CD14-positive monocyte (primary cell): ENCODE measurements around the gene EIPR1. TPM values are rescaled to one million over a fixed set of nuclear protein-coding genes. Genes with fewer than 3 reads are reported as not detected.

Experiments
- DNase-seq, 3 donors: peaks; one replicate each; pipeline ENCODE4 v3.0.0-alpha.2; 2011 to 2022
- H2AFZ ChIP-seq: 2 replicates; pipeline ENCODE4 v1.6.0; 2012; ENCODE audit warnings: mild to moderate bottlenecking, low read depth, low read length, inconsistent platforms; ENCODE audit not compliant: insufficient read depth, poor library complexity, severe bottlenecking
- H3K27ac ChIP-seq, 2 donors: 1 replicate in 1 of 2; 2 replicates in 1 of 2; pipeline ENCODE4 v1.5.1; 2012 to 2013; ENCODE audit warnings: low read length in 2 of 2, control low read depth in 1 of 2, inconsistent platforms in 1 of 2, low read depth in 1 of 2, mild to moderate bottlenecking in 1 of 2
- H3K27me3 ChIP-seq, 2 donors: one replicate each; pipeline versions ENCODE4 v1.6.0 to v1.6.1; 2011 to 2013; ENCODE audit warnings: low read length in 2 of 2; ENCODE audit not compliant: control insufficient read depth in 2 of 2, insufficient read depth in 2 of 2
- H3K36me3 ChIP-seq, 2 donors: replicated peaks in 1 of 2; 1 replicate in 1 of 2; 2 replicates in 1 of 2; pipeline versions ENCODE4 v1.5.1 to v1.6.1; 2012 to 2013; ENCODE audit warnings: low read length in 2 of 2, control low read depth in 1 of 2, inconsistent platforms in 1 of 2, mild to moderate bottlenecking in 1 of 2; ENCODE audit not compliant: insufficient read depth in 2 of 2, control insufficient read depth in 1 of 2
- H3K4me1 ChIP-seq, 2 donors: 1 replicate in 1 of 2; 2 replicates in 1 of 2; pipeline versions ENCODE4 v1.5.1 to v1.6.1; 2012 to 2013; ENCODE audit warnings: low read length in 2 of 2, control low read depth in 1 of 2, inconsistent platforms in 1 of 2, mild to moderate bottlenecking in 1 of 2, moderate library complexity in 1 of 2; ENCODE audit not compliant: insufficient read depth in 2 of 2, control insufficient read depth in 1 of 2
- H3K4me2 ChIP-seq: replicated peaks from 2 replicates; pipeline ENCODE3; 2012; ENCODE audit warnings: low read length, moderate library complexity, mild to moderate bottlenecking; ENCODE audit not compliant: poor library complexity, severe bottlenecking; ENCODE audit errors: extremely low read depth
- H3K4me3 ChIP-seq, 3 experiments: fragments of 200-600 bp in 1 of 3; sonication (generic) in 1 of 3; replicated peaks in 1 of 3; 1 replicate in 2 of 3; 2 replicates in 1 of 3; pipeline ENCODE4 v1.5.1; 2011 to 2013; ENCODE audit warnings: low read length in 3 of 3, mild to moderate bottlenecking in 3 of 3, control low read depth in 2 of 3, low read depth in 2 of 3, inconsistent platforms in 1 of 3, moderate library complexity in 1 of 3
- H3K79me2 ChIP-seq: 2 replicates; pipeline ENCODE4 v1.6.0; 2012; ENCODE audit warnings: mild to moderate bottlenecking, control low read depth, inconsistent platforms, low read length, moderate library complexity; ENCODE audit not compliant: insufficient read depth
- H3K9ac ChIP-seq: 2 replicates; pipeline ENCODE4 v1.6.0; 2017; ENCODE audit warnings: low read length, mild to moderate bottlenecking; ENCODE audit not compliant: insufficient read depth, poor library complexity, severe bottlenecking
- H3K9me3 ChIP-seq, 2 donors: replicated peaks in 1 of 2; 1 replicate in 1 of 2; 2 replicates in 1 of 2; pipeline versions ENCODE4 v1.5.1 to v1.6.1; 2012 to 2013; ENCODE audit warnings: low read length in 2 of 2, control low read depth in 1 of 2; ENCODE audit not compliant: control insufficient read depth in 1 of 2, insufficient read depth in 1 of 2
- H4K20me1 ChIP-seq: 2 replicates; pipeline ENCODE4 v1.6.0; 2012; ENCODE audit warnings: mild to moderate bottlenecking, low read length, control low read depth, moderate library complexity; ENCODE audit not compliant: insufficient read depth
- H3K27ac Mint-ChIP-seq, 7 donors: one replicate each; pipeline ENCODE4 v1.8.0; 2020; ENCODE audit warnings: mild to moderate bottlenecking in 7 of 7, mixed read lengths in 7 of 7, moderate library complexity in 6 of 7, inconsistent platforms in 2 of 7
- H3K27me3 Mint-ChIP-seq, 3 donors: one replicate each; pipeline ENCODE4 v1.8.0; 2021 to 2022; ENCODE audit warnings: low read depth in 3 of 3, mild to moderate bottlenecking in 3 of 3, mixed read lengths in 3 of 3, moderate library complexity in 3 of 3, inconsistent platforms in 1 of 3
- H3K36me3 Mint-ChIP-seq, 2 donors: one replicate each; pipeline ENCODE4 v1.8.0; 2020; ENCODE audit warnings: mixed read lengths in 2 of 2, inconsistent platforms in 1 of 2, mild to moderate bottlenecking in 1 of 2
- H3K4me1 Mint-ChIP-seq: one replicate; pipeline ENCODE4 v1.8.0; 2020; ENCODE audit warnings: mild to moderate bottlenecking, mixed read lengths
- H3K4me3 Mint-ChIP-seq, 2 donors: one replicate each; pipeline ENCODE4 v1.8.0; 2020; ENCODE audit warnings: mild to moderate bottlenecking in 2 of 2, mixed read lengths in 2 of 2, moderate library complexity in 1 of 2
- H3K9me3 Mint-ChIP-seq, 7 donors: one replicate each; pipeline ENCODE4 v1.8.0; 2020 to 2022; ENCODE audit warnings: mixed read lengths in 7 of 7, mild to moderate bottlenecking in 6 of 7, moderate library complexity in 6 of 7, inconsistent platforms in 2 of 7
- WGBS: methylation state at CpG from one replicate; pipeline ENCODE4 v1.1.5; 2013; ENCODE audit warnings: missing lambda C conversion rate; ENCODE audit not compliant: insufficient coverage; 5-methylcytosine and 5-hydroxymethylcytosine counted together
- intact Hi-C, 2 donors: fragments of 100-400 bp; cut with micrococcal nuclease; formaldehyde crosslinking; loops; one replicate each; pipeline versions ENCODE4 v1.15.0 to v1.15.1; 2023
- polyA plus RNA-seq, 3 donors: library from polyadenylated mRNA; depleted of rRNA in 1 of 3; unstranded in 2 of 3; stranded (reverse) in 1 of 3; fragments of 300-500 nt in 2 of 3; fragments of >200 nt in 1 of 3; fragmentation: Illumina TruSeq in 2 of 3; gene quantifications; 1 replicate in 2 of 3; 2 replicates in 1 of 3; pipeline ENCODE4 v1.2.3, GENCODE V29; 2012 to 2021
- TF ChIP-seq, protein P1 (sequence below): fragments of 200-600 bp; IDR thresholded peaks from one replicate; pipeline ENCODE4 v1.8.0; 2022; ENCODE audit warnings: antibody characterized with exemption, mild to moderate bottlenecking

The EIPR1 gene
- polyA plus RNA-seq, 3 donors: 19.0 to 22.4 (median 20.8) TPM

DNA sequence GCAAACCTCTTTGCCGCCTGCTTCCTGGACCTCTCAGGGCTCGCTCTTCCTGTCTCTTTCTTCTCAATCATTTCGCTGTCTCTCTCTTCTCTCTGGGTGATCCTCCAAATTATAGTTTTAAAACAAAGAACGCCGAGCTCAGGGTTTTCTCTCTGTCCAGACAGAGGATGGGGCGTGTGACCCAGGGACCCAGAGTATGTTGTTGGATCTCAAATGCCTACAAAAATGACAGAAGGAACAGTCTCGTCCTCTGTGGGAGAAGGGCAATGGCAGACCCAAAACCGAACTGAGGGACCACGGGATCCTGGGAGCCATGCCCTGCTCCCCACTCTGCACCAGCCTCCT is 88.5 kb downstream of the EIPR1 start:
- H3K27me3 ChIP-seq: no peaks in the 10 kb centered on the region
- no peak overlapping the region for H3K9ac ChIP-seq
- H3K79me2 ChIP-seq: peaks cover 3% of the 10 kb centered on the region
- H3K4me1 ChIP-seq: no peaks in the 10 kb centered on the region
- H3K9me3 ChIP-seq: peaks cover 5 to 19% of the 10 kb centered on the region in 2 donors
- H3K4me2 ChIP-seq: no peak overlapping the region
- Mint-ChIP-seq H3K27ac (no peak overlapping the region), H3K9me3 (peaks cover 8 to 29% (median 11%) of the 10 kb centered on the region in 7 donors), H3K4me1 (no peaks in the 10 kb centered on the region), H3K27me3 (no peaks in the 10 kb centered on the region), H3K36me3 (peaks cover 16 to 17% of the 10 kb centered on the region in 2 donors), H3K4me3 (no peak overlapping the region)
- no peak overlapping the region for H3K4me3 ChIP-seq
- WGBS: 99% methylated on average over 6 of the region's 9 CpGs
- no peak overlapping the region for H2AFZ ChIP-seq
- intact Hi-C loops: no loop called here
- peaks cover 0 to 5% of the 10 kb centered on the region in 2 donors for H3K36me3 ChIP-seq
- TF ChIP-seq, protein P1, sequence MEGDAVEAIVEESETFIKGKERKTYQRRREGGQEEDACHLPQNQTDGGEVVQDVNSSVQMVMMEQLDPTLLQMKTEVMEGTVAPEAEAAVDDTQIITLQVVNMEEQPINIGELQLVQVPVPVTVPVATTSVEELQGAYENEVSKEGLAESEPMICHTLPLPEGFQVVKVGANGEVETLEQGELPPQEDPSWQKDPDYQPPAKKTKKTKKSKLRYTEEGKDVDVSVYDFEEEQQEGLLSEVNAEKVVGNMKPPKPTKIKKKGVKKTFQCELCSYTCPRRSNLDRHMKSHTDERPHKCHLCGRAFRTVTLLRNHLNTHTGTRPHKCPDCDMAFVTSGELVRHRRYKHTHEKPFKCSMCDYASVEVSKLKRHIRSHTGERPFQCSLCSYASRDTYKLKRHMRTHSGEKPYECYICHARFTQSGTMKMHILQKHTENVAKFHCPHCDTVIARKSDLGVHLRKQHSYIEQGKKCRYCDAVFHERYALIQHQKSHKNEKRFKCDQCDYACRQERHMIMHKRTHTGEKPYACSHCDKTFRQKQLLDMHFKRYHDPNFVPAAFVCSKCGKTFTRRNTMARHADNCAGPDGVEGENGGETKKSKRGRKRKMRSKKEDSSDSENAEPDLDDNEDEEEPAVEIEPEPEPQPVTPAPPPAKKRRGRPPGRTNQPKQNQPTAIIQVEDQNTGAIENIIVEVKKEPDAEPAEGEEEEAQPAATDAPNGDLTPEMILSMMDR: no peak
- H3K27ac ChIP-seq: no peak overlapping the region
- DNase-seq: no peak
- no peaks in the 10 kb centered on the region for H4K20me1 ChIP-seq

DNA sequence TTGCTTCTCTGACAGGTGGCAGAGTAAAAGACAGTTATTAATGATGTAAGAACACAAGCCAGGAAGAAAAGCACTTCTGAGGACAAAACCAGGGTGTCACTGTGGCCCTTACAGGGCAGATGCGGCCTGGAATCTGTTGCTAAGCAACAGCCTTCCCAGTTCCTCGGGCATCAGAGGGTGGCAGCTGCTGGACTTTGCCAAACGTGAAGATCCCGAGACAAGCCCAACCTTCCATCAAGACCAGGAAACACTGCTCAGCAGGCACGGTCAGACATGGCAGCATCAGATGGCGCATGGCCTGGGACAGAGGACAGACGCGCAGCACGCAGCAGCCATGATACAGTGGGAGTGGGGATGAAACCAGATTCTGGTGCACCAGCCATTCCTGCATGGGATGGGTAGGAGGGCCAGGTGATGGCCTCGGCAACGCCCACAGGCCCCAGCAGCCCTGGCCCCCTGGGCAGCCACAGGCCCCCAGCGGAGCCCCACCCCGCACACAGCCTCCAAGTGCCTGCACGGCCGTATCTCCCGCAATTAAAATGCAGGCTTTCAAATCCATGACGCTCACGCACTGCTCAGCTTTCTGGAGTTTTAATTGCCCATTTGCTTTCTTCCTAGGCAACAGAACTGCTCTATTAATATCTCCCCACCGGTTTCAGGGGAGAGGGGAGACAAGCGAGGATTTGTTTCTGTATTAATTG is 89.0 kb downstream of the EIPR1 start:
- peak overlapping the region in 1 of 7 donors; percentile 14 for H3K27ac Mint-ChIP-seq
- intact Hi-C loops: no loop called here
- peaks cover 16 to 17% of the 10 kb centered on the region in 2 donors for H3K36me3 Mint-ChIP-seq
- TF ChIP-seq, protein P1: no peak
- peaks cover 0 to 5% of the 10 kb centered on the region in 2 donors for H3K36me3 ChIP-seq
- no peak overlapping the region for H3K4me2 ChIP-seq
- no peaks in the 10 kb centered on the region for H3K4me1 ChIP-seq
- H3K9me3 Mint-ChIP-seq: peaks cover 8 to 29% (median 11%) of the 10 kb centered on the region in 7 donors
- H3K27ac ChIP-seq: no peak overlapping the region
- peaks cover 5 to 19% of the 10 kb centered on the region in 2 donors for H3K9me3 ChIP-seq
- peaks cover 3% of the 10 kb centered on the region for H3K79me2 ChIP-seq
- no peaks in the 10 kb centered on the region for H3K27me3 Mint-ChIP-seq
- H4K20me1 ChIP-seq: no peaks in the 10 kb centered on the region
- no peak for DNase-seq
- H3K4me3 Mint-ChIP-seq: no peak overlapping the region
- H2AFZ ChIP-seq: no peak overlapping the region
- H3K27me3 ChIP-seq: no peaks in the 10 kb centered on the region
- H3K4me1 Mint-ChIP-seq: no peaks in the 10 kb centered on the region
- no peak overlapping the region for H3K4me3 ChIP-seq
- no peak overlapping the region for H3K9ac ChIP-seq
- WGBS: 99% methylated on average over 15 of the region's 20 CpGs
